GM12872 (cell line): Measurements from ENCODE around the gene ACVRL1.

Experiments
- TF ChIP-seq, protein P1 (sequence below): IDR thresholded peaks from 3 replicates; pipeline ENCODE4 v1.5.1; 2011; ENCODE audit warnings: low read depth, mild to moderate bottlenecking, low read length, moderate library complexity; ENCODE audit not compliant: insufficient read depth

The ACVRL1 gene

DNA sequence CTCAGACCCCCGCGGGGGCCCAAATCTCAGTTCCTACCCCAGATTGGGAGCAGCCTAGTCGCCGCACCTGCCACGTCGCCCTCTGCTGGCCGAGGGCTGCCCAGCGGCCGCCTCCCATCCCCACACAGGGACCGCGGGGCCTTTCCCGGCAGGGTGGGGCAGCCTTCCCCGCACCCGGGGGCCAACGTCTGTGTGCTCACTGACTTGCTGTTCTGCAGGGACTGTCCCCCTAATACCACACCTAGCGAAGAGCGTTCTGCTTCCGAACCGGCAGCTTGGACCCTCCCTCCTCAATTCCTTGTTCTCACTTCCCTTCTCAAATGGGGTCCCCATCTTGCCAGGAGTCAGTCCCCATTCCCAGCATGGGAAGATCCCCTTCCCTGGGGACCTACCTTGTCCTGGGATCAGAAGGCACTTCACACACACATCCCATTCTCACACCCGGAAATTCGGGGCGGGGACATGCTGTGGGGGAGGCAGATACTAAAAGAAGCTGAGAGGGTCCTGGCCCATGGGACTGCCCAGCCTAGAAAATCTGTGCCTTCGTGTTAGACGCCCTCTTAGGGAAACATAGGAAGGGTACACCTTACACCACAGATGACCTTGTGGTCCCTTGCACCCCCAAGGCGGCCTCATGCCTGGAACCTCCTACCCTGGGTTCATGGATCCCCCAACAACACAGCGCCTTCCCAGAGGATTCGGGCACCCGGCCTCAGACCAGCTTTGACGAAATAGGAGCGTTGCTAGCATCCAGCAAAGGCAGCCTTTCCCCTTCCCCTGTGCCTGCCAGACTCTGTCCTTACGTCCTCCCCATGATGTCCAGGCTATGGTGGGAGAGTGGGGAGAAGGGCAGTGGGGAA lies 16.4 kb downstream of the ACVRL1 start:
- TF ChIP-seq, protein P1, sequence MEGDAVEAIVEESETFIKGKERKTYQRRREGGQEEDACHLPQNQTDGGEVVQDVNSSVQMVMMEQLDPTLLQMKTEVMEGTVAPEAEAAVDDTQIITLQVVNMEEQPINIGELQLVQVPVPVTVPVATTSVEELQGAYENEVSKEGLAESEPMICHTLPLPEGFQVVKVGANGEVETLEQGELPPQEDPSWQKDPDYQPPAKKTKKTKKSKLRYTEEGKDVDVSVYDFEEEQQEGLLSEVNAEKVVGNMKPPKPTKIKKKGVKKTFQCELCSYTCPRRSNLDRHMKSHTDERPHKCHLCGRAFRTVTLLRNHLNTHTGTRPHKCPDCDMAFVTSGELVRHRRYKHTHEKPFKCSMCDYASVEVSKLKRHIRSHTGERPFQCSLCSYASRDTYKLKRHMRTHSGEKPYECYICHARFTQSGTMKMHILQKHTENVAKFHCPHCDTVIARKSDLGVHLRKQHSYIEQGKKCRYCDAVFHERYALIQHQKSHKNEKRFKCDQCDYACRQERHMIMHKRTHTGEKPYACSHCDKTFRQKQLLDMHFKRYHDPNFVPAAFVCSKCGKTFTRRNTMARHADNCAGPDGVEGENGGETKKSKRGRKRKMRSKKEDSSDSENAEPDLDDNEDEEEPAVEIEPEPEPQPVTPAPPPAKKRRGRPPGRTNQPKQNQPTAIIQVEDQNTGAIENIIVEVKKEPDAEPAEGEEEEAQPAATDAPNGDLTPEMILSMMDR: peak; percentile 85

DNA sequence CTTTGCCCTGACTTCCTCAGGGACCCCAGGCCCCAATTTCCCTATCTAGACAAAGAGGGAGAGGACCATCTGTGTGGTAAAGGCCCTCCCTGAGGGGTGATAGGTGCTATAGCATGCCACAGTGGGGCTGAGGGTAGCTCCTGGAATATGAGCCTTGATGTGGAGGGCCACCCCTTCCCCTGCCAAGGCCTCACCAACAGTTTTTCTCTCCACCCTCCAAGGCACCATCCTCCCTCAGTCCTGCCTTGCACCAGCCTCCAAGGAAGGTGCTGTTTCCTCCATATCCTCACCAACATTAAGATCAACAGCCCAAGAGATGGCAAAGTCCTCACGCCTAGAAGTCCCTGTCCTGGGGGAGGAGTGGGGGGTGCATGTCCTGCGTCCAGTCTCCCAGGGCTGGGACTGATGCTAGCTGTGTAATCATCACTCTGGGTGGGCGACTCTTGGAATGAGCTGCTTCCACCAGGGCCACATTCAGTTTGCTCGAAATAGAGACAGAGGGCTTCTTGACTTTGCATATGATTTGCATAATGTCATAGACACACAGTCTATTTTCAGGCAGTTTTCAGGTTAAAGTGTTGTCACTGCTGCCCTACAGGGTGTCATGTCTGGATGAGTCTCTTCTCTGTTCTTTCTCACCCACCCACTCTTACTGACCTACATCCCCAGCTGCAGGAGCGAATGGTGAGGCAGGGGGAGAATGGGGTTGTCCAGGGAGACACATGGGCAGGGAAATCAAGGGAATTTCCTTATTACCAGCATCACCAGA lies 17.4 kb downstream of the ACVRL1 start:
- TF ChIP-seq, protein P1: no peak

DNA sequence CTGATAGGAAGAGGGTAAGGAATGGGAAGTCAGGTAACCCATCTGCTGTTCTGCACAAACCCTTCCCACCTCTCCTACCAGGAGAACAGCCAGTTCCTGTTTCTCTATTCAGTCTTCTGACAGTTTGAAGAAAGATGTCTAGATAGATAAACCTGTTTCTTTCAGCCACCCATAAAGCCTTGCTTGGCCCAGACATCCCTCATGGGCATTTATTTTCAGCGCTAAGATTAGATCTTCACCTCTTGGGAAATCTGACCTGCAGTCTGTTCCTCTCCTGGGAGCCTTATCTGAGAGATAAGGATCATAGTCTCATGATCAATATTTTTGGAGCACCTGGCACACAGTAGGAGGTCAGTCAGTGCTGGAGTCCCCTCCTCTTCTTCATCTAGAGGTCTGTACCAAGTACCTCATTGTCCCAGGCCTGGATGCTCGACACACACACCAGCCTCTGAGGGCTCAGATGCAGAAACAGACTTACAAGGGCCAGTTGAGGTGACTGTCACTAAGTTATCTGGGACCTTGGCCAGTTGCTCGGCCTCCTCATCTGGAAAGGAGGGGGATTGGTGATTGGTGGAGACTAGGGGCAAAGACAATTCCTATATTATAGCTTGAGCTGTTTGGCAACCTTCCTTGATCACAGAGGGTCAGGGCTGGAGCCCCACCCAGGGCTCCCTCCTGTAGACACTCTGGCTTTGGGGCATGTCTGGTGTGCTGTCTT lies 18.2 kb downstream of the ACVRL1 start:
- TF ChIP-seq, protein P1: no peak

DNA sequence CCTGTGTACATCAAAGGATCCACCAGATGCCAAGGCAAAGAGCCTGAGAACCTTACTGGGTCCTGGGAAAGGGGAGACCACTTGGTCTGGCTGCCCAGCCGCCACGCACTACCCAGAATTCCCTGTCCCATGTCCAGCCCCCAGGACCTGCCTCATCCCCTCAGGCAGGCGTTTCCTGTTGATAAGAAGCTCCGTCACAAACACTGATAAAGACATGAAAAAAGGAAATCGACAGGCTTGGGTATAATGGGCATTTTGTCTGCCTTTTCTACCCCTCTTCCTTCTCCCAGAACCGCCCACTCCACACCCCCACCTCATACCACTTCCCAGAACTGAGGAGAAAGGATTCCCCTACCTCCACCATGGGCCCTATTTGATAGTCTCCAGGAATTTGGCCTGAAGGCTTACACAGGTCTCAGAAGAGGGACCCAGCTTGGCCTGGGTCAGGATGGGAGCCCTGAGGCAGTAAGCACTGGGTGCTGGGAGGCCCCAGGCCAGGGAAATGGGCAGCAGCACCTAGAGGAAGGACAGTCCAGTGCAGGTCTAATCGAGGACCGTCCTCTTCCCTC lies 18.8 kb downstream of the ACVRL1 start:
- TF ChIP-seq, protein P1: no peak

DNA sequence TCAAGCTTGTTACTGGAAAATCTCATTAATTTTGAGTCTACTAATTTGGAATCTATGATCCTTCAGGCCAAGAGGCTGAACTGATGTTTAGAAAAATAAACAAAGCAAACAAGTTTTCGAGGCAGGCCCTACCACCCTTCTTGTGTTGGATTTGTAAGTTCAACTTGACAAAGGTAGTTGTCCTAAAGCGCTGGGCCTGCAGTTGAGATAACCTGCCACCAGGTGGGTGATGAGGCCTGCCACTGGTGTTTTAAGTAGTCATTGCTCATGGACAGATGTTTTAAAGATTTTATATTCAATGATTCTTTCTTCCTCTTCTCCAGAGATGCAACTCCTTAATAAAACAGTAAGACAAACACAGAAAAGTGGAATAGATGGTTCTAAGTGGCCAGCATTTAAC lies 19.4 kb downstream of the ACVRL1 start:
- TF ChIP-seq, protein P1: peak; percentile 77

DNA sequence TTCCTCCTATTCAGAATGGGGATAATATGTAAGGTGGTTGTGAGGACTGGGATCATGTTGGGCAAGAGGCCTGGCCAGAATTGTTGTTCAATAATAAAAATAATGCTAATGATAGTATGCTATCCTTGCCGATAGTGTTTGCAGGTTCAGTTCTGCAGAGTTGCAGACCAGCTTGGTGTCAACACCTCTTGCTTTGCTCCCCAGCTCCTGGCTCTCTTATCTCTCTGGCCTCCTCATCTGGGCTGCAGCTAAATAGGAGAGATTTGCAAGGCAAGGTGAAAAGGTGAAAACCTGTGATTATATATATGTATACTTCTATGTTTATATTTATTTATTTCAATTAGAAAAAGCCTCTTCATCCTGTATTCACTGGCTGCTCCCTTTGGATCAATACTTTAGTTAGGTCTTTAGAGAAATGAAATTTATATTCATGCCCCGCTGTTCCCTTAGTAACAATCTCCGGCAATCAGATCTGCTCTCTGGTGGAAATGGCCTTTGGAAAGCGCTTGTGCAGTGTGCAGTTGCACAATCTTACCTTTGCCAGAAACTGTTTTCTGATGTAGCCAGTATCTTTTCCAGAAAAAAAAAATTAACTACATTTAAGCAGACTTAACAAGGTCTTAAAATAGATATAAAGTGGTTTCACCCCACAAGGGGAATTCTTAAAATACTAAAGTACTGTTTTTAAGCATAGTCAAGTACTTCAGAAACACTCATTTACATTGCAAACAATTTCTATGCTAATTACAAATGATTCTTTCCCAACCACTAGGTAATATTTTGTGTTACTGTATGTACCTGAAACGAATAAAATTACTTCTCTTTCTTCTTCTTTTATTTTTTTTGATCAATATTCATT lies 25.1 kb downstream of the ACVRL1 start:
- TF ChIP-seq, protein P1: no peak
